GM12872 (cell line): Measurements from ENCODE around the gene ENPEP.
A peak's percentile ranks its signal among the peaks of the same experiment; 100 is the strongest.

Experiments
- TF ChIP-seq, protein P1 (sequence below): IDR thresholded peaks from 3 replicates; pipeline ENCODE4 v1.5.1; 2011; ENCODE audit warnings: low read depth, mild to moderate bottlenecking, low read length, moderate library complexity; ENCODE audit not compliant: insufficient read depth

Gene ENPEP

DNA sequence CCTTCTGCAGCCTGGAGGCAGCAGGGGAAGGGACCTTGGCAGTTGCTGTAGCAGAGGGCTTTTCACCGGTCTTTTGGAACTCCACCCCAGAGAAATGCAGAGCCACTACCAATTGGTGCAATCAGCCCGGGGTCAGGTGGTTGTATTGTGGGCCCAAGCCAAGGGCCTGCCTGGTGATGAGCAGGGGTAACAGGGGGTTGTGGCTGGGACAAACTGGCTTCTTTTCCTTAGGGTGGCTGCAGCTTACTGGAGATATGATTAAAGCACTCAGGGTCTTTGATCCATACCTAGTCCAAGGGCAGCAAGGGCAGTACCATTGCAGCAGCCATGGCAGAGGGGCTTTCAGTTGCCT lies 28.1 kb downstream of the ENPEP start:
- TF ChIP-seq, protein P1, sequence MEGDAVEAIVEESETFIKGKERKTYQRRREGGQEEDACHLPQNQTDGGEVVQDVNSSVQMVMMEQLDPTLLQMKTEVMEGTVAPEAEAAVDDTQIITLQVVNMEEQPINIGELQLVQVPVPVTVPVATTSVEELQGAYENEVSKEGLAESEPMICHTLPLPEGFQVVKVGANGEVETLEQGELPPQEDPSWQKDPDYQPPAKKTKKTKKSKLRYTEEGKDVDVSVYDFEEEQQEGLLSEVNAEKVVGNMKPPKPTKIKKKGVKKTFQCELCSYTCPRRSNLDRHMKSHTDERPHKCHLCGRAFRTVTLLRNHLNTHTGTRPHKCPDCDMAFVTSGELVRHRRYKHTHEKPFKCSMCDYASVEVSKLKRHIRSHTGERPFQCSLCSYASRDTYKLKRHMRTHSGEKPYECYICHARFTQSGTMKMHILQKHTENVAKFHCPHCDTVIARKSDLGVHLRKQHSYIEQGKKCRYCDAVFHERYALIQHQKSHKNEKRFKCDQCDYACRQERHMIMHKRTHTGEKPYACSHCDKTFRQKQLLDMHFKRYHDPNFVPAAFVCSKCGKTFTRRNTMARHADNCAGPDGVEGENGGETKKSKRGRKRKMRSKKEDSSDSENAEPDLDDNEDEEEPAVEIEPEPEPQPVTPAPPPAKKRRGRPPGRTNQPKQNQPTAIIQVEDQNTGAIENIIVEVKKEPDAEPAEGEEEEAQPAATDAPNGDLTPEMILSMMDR: no peak

DNA sequence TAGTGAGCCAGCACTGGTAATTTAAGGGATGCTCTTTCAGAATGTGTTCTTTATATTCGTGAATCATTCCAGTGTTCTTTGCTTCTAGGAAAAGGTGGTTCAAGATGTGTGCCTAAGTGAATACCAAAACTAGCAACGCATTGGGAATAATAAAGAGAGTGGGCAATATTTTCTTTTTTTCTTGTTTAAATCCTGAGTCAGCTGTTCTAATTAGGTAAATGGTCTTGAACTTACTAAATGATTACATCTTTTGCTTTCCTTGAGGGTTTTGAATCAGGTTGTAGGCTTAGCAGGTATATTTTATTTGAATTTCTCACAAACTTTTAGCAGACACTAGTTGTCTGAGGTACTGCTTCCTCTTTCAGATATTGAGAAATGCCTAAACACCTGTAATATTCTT lies 29.5 kb downstream of the ENPEP start:
- TF ChIP-seq, protein P1: no peak

DNA sequence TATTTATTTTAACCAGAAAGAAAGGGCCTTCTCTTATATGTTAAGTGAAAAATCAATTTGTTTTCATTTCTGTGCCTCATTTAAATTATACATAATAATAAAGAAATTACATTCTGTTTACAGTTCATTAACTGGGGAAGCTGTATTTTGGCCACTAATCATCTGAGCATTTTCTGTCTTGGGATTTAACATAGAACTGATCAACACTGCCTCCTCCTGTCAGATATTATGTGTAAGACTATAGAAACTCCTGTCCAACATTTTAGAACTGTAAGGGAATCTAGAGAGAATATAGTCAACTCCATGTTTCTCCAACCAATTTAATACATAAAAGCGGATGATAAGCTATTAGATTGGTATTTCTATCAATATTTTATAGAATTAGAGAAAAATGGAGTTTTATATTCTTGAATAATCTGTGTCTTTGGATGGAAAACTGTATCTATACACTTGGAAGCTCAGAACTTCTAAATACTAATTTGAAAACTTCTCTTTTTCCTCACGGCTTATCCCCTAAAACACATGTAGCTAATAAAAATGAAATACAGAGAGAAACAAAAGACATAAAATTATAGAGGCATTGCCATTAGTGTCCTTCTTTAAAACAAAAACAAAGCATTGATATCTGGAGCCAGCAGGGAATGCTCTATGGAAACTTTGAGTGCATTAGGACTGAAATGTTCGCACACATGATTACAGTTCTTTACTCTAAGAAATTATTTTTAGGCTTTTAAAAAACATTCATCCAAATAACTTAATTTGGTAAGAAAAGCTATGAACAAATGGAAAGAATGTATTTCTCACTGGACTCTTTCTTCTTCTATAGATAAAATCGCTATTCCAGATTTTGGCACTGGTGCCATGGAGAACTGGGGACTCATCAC lies 33.1 kb downstream of the ENPEP start:
- TF ChIP-seq, protein P1: 0 out of 3 replicates have a peak, but pooled peaks have one; percentile 27

DNA sequence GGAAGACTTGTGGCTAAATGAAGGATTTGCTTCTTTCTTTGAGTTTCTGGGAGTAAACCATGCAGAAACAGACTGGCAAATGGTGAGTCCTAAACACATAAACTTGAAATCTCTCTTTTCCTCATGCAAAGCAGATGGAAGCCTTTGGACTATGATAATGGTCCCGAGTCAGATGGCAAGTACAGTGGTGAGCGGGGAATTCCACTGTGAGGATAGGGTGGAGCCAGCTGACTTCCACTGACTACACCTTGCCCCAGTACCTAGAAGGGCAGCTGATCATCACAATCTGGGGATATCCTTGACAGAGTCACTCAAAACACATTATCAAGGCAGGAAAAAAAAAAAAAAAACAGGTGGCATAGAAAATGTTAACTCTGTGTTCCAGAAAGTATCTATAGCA lies 34.3 kb downstream of the ENPEP start:
- TF ChIP-seq, protein P1: no peak

DNA sequence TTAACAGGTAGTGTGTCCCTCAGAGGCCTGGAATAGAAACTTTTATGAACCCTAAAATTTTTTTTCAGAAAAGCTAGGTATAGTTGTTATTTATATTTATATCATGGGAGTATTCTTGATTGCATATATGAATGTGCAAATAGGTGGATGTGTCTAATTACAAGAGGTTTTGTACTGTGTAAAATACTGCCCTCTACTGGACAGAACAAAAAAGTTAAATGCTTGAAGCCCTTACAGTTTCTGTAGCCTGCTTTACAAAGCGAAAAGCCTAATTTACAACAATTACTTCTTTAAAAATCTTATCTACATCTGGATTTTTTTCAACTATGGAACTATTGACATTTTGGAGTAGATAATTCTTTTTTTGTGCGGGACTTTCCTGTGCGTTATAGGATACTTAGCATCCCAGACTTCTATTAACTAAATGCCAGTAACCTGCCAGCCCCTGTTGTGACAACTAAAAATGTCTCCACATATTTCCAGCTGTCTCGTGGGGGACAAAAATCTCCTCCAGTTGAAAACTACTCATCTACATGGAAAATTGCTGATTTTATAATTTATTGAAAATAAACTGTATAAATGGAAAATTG lies 35.1 kb downstream of the ENPEP start:
- TF ChIP-seq, protein P1: peak; percentile 47; the same call in 2 of the 3 replicates

DNA sequence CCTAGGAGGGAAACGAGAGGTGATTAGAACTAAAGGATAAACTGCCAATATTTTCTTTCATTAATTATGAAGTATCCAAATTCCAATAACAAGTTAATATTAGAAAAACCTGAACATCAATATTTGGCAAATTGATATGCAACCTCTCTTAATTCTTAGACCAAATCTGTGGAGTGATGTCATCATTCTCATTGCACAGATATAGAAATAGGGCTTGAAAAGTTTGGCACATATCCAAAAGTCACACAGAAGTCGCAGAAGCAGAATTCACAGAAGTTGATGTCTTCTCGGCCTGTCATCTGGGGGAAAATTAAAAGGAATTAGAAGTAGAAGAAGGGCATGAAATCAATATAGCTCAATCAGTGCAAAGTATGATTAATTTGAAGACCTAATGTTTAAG lies 36.9 kb downstream of the ENPEP start:
- TF ChIP-seq, protein P1: no peak

DNA sequence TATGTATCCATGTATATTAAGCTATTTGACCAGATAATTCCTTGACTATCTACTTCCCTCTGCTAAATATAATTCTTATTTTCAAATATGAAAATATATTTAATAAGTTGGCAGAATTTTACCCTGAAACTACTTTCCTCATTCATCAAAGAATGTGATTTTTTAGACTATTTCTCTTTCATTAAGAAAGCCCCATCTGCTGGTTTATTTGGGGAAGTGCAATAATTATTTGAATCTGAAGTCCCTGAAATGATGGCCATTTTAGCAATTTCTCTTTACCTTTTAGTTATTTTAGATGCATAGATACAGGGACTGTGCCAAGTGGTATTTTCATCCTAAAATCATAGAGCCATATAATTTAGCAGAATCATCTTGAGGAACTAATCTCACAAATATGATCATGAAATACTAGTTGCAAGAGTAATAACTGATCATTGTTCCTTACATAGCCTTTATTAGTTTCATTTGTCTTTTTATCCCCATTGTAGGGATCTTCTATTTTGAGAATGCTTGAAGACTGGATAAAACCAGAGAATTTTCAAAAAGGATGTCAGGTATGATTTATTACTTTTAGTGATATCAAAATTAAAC lies 39.0 kb downstream of the ENPEP start:
- TF ChIP-seq, protein P1: peak; percentile 36; the same call in 2 of the 3 replicates
